Tongue (tissue), 3 donors: ENCODE data around the gene ERAL1. TPM values are rescaled to one million over a fixed set of nuclear protein-coding genes. Genes with fewer than 3 reads are reported as not detected.
"Not testable (repeated sequence)": the region's sequence is repeated elsewhere in the genome, so short reads cannot be mapped to it uniquely, and the experiment has no call there.

Experiments used
- DNase-seq: peaks from one replicate; pipeline ENCODE4 v3.0.0-alpha.2; 2015
- small RNA-seq: library from RNA; depleted of rRNA; stranded (forward); fragments of <200 nt; gene quantifications from one replicate; pipeline ENCODE3, GENCODE V24; 2014; ENCODE audit warnings: low replicate concordance
- total RNA-seq: library from RNA; depleted of rRNA; stranded (reverse); fragments of >200 nt; gene quantifications from one replicate; pipeline ENCODE4 v1.2.3, GENCODE V29; 2014

Gene ERAL1
- total RNA-seq, 1 donor from 2014 or later, result 30.4 TPM

- DNase-seq, result no peak
Measured at GRCh38 chr17:28899212-28899815, 44.5 kb downstream of the ERAL1 start.

- no peak for DNase-seq
Measured at GRCh38 chr17:28900986-28901726, 46.3 kb downstream of the ERAL1 start.

- peak; percentile 54 for DNase-seq
Measured at GRCh38 chr17:28901866-28902818, 47.3 kb downstream of the ERAL1 start.

GRCh38 chr17:28902819-28903545 lies 48.2 kb downstream of the ERAL1 start, which contains the start of gene DHRS13:
TSS of gene DHRS13 (minus strand) at chr17:28903079. CDS start at chr17:28902944, 135 bp downstream.
- DNase-seq, result peak; percentile 95

- not testable (repeated sequence) for DNase-seq
Measured at GRCh38 chr17:28903546-28903841, 48.7 kb downstream of the ERAL1 start.

- DNase-seq, result no peak
Measured at GRCh38 chr17:28904800-28905199, 50.0 kb downstream of the ERAL1 start.

GRCh38 chr17:28906276-28906675 lies 51.5 kb downstream of the ERAL1 start:
- no peak for DNase-seq

- DNase-seq, result no peak
Measured at GRCh38 chr17:28906706-28907438, 52.1 kb downstream of the ERAL1 start.

GRCh38 chr17:28907709-28908475 lies 53.1 kb downstream of the ERAL1 start:
- DNase-seq, result peak; percentile 44

- DNase-seq, result peak; percentile 72
Measured at GRCh38 chr17:28908640-28909167, 53.9 kb downstream of the ERAL1 start.

GRCh38 chr17:28910534-28910933 lies 55.7 kb downstream of the ERAL1 start:
- no peak for DNase-seq

Small RNAs within 50 kb of the gene (small RNA-seq; reads per million reads assigned to genes)
- not detected for gene RF00019

Other genes starting within 250 kb of the ERAL1 start
- gene RSKR, start 240.8 kb upstream of the ERAL1 start, total RNA-seq, result 6.9 TPM
- 104 TPM for gene BLTP2, start 209.9 kb upstream of the ERAL1 start, total RNA-seq
- 41.4 TPM for gene SDF2, start 193.1 kb upstream of the ERAL1 start, total RNA-seq
- gene SUPT6H, start 192.8 kb upstream of the ERAL1 start, total RNA-seq, result 51.7 TPM
- gene PROCA1, start 143.1 kb upstream of the ERAL1 start, total RNA-seq, result 0.21 TPM
- 78.9 TPM for gene RAB34, start 137.1 kb upstream of the ERAL1 start, total RNA-seq
- 554 TPM for gene RPL23A, start 135.0 kb upstream of the ERAL1 start, total RNA-seq
- not detected for gene TLCD1, start 128.8 kb upstream of the ERAL1 start, total RNA-seq
- gene NEK8, start 126.2 kb upstream of the ERAL1 start, total RNA-seq, result 4.1 TPM
- gene TRAF4, start 111.0 kb upstream of the ERAL1 start, total RNA-seq, result 18.6 TPM
- 3.2 TPM for gene FAM222B, start 12.2 kb upstream of the ERAL1 start, total RNA-seq
- 51.2 TPM for gene FLOT2, start 42.7 kb downstream of the ERAL1 start, total RNA-seq
- 18.2 TPM for gene DHRS13, start 48.1 kb downstream of the ERAL1 start, total RNA-seq
- gene PHF12, start 96.5 kb downstream of the ERAL1 start, total RNA-seq, result 23.2 TPM
- gene SEZ6, start 151.0 kb downstream of the ERAL1 start, total RNA-seq, result not detected
- gene PIPOX, start 188.1 kb downstream of the ERAL1 start, total RNA-seq, result 1.2 TPM